Measurements from ENCODE around the gene VPS35.

VPS35 gene

DNA sequence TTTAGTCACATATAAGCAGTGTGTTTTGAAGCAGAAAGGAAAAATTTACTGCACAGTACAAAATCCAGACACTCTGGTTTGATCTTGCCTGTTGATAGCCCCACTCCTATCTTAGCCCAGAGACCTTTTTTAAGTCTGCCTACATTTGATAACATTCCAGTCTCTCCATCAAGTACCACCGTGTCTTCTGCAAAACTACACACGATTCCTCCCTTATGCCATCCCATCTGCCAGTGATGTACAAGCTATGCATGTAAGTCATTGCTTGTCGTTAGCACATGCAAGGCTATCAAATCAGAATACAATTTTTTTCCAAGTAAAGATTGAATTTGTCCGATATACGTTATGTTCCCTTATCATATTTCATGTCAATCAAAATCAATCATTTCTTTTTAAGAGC, 82.7 kb downstream of the VPS35 start:
- DNase-seq: no peak
